ENCODE results near the gene IBTK.

DNA sequence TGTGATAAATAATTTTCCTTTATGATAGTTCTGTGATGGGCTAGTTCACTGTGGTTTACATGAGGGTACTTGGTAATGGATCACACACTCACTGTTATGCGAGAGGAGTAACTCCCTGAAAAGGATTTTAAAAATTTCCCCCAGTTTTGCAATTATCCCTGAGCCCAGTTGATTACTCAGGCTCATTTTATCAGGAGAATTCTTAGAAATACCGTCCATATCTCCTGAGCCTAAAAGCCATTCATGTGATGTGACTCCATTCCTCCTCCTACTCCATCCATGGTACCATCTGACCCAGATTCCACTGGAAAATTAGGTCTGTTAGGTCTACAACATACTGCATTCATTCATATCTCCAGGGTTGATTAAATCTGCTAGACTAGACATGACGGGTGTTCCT is 16.4 kb upstream of the IBTK start:
- TF ChIP-seq, protein P1, sequence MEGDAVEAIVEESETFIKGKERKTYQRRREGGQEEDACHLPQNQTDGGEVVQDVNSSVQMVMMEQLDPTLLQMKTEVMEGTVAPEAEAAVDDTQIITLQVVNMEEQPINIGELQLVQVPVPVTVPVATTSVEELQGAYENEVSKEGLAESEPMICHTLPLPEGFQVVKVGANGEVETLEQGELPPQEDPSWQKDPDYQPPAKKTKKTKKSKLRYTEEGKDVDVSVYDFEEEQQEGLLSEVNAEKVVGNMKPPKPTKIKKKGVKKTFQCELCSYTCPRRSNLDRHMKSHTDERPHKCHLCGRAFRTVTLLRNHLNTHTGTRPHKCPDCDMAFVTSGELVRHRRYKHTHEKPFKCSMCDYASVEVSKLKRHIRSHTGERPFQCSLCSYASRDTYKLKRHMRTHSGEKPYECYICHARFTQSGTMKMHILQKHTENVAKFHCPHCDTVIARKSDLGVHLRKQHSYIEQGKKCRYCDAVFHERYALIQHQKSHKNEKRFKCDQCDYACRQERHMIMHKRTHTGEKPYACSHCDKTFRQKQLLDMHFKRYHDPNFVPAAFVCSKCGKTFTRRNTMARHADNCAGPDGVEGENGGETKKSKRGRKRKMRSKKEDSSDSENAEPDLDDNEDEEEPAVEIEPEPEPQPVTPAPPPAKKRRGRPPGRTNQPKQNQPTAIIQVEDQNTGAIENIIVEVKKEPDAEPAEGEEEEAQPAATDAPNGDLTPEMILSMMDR (conservative IDR thresholded peaks at IDR 0.05), result no peak
- TF ChIP-seq EZH2 (IDR thresholded peaks at IDR 0.05; ENCODE audit: low read depth), result no peak
